Endothelial cell (in vitro differentiated cells): ENCODE data around the gene KRT10. TPM values are rescaled to one million over a fixed set of nuclear protein-coding genes. Genes with fewer than 3 reads are reported as not detected.
A peak's percentile ranks its signal among the peaks of the same experiment; 100 is the strongest.

ENCODE experiments used
- DNase-seq: peaks from one replicate; pipeline ENCODE4 v3.0.0; 2021; ENCODE audit warnings: low spot score
- H3K27ac Mint-ChIP-seq: one replicate; pipeline ENCODE4 v1.8.0; 2021; ENCODE audit warnings: mixed read lengths, inconsistent platforms; ENCODE audit not compliant: unreplicated experiment
- H3K27me3 Mint-ChIP-seq: one replicate; pipeline ENCODE4 v1.8.0; 2021; ENCODE audit warnings: mild to moderate bottlenecking, moderate library complexity, mixed read lengths, inconsistent platforms; ENCODE audit not compliant: unreplicated experiment
- H3K36me3 Mint-ChIP-seq: one replicate; pipeline ENCODE4 v1.8.0; 2021; ENCODE audit warnings: mild to moderate bottlenecking, low read depth, mixed read lengths, inconsistent platforms; ENCODE audit not compliant: unreplicated experiment
- H3K4me1 Mint-ChIP-seq: one replicate; pipeline ENCODE4 v1.8.0; 2021; ENCODE audit warnings: mild to moderate bottlenecking, mixed read lengths, inconsistent platforms; ENCODE audit not compliant: unreplicated experiment
- H3K4me3 Mint-ChIP-seq: one replicate; pipeline ENCODE4 v1.8.0; 2021; ENCODE audit warnings: mild to moderate bottlenecking, mixed read lengths, inconsistent platforms; ENCODE audit not compliant: unreplicated experiment
- H3K9me3 Mint-ChIP-seq: one replicate; pipeline ENCODE4 v1.8.0; 2021; ENCODE audit warnings: mixed read lengths, inconsistent platforms; ENCODE audit not compliant: unreplicated experiment
- long read RNA-seq: library from polyadenylated mRNA; unstranded; transcript quantifications from one replicate; pipeline ENCODE4 v2.0.0, GENCODE V29; 2020; ENCODE audit not compliant: unreplicated experiment
- total RNA-seq: library from RNA; stranded (reverse); fragmentation: NEBNext Ultra II Directional; extraction: Animal tissue kit (Norgen Biotek cat#: 25700); gene quantifications from one replicate; pipeline ENCODE4 v1.2.1, GENCODE V29; 2021; ENCODE audit not compliant: unreplicated experiment
- TF ChIP-seq, protein P1 (sequence below): fragments of 200-600 bp; sonication (generic); IDR thresholded peaks from one replicate; pipeline ENCODE4 v1.5.0; 2021; ENCODE audit warnings: antibody characterized with exemption; ENCODE audit not compliant: unreplicated experiment

The KRT10 gene
- total RNA-seq = 28.2 TPM
- long read RNA-seq, partial matches to known transcripts = 15 of 15 reads
- long read RNA-seq, other reads (novel, unspliced or antisense) = 0 of 15 reads

DNA sequence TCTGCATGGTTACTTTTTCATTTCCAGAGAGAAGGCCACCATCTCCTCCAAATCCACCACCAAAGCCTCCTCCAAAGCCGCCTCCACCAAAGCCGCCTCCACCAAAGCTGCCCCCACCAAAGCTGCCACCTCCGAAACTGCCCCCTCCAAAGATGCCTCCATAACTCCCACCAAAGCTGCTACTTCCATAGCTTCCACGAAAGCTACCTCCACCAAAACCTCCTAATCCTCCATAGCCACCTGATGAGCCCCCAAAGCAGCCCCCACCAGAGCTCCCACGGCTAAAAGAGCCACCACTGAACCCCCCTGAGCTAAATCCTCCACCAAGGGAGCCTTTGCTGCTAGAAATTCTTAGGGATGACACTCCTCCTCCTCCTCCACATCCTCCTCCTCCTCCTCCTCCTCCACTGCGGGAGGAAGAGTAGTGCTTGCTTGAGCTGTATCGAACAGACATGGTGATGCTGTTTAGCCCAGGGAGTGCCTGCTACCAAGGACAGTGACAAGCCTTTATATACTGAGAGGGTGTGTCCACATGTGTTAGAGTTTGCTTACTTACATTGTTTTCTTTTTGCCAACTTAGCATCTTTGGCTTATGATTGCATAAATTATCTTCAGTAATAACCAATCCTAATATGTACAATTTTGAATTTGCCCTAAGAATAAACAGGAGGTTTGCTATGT, at the start of gene KRT10:
TSS of gene KRT10 (minus strand) at position 483 of the 681 bp plus-strand sequence. CDS start at position 454, 29 bp downstream.
- TF ChIP-seq, protein P1, sequence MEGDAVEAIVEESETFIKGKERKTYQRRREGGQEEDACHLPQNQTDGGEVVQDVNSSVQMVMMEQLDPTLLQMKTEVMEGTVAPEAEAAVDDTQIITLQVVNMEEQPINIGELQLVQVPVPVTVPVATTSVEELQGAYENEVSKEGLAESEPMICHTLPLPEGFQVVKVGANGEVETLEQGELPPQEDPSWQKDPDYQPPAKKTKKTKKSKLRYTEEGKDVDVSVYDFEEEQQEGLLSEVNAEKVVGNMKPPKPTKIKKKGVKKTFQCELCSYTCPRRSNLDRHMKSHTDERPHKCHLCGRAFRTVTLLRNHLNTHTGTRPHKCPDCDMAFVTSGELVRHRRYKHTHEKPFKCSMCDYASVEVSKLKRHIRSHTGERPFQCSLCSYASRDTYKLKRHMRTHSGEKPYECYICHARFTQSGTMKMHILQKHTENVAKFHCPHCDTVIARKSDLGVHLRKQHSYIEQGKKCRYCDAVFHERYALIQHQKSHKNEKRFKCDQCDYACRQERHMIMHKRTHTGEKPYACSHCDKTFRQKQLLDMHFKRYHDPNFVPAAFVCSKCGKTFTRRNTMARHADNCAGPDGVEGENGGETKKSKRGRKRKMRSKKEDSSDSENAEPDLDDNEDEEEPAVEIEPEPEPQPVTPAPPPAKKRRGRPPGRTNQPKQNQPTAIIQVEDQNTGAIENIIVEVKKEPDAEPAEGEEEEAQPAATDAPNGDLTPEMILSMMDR = no peak
- peak within 1 kb of the TSS; percentile 38 for H3K4me3 Mint-ChIP-seq
- H3K27ac Mint-ChIP-seq = no peak within 1 kb of the TSS
- peaks cover 14% of the 10 kb centered on the region for H3K36me3 Mint-ChIP-seq
- no peak for DNase-seq
- H3K27me3 Mint-ChIP-seq = peaks cover 3% of the 10 kb centered on the region
- no peaks in the 10 kb centered on the region for H3K9me3 Mint-ChIP-seq
- peaks cover 25% of the 10 kb centered on the region for H3K4me1 Mint-ChIP-seq

DNA sequence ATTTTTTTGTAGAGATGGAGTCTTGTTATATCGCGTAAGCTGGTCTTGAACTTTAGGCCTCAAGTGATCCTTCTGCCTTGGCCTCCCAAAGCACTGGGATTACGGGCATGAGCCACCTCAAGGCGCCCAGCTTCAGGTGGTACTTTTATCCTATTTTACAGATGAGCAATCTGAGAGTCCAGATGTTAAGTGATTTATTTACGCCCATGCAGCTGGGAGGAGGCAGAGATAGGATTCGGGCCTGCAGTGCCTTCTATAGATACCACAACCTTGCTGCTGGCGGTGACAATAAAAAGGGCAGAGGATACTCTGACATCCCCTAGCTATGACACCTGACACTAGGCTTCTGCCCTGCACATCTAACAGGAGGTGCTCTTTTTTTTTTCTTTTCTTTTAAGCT, 48.9 kb upstream of the KRT10 start:
- H3K9me3 Mint-ChIP-seq = no peaks in the 10 kb centered on the region
- H3K27me3 Mint-ChIP-seq = no peaks in the 10 kb centered on the region
- no peak overlapping the region for H3K4me3 Mint-ChIP-seq
- TF ChIP-seq, protein P1 = no peak
- no peak overlapping the region for H3K27ac Mint-ChIP-seq
- H3K4me1 Mint-ChIP-seq = no peaks in the 10 kb centered on the region
- no peaks in the 10 kb centered on the region for H3K36me3 Mint-ChIP-seq
- no peak for DNase-seq

DNA sequence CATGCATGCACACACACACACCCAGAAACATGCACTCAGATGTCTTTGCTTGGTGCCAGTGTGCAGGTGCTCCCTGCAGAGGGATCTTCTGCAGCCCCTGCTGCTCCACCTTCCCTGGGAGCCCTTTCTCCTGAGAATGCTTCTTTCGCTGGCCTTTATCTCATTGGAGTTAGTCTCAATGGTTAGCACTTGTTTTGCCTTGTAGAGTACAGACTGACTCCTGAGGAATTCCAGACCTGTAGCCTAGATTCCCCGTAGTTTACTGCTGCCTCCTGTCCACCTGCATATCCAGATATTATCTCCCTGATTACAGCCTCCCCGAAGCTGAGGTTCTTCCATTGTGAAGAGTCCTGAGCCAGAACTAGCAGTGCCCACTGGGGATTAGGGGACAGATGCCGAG, 47.7 kb upstream of the KRT10 start:
- Mint-ChIP-seq H3K27ac (no peak overlapping the region), H3K4me1 (no peaks in the 10 kb centered on the region), H3K9me3 (no peaks in the 10 kb centered on the region), H3K4me3 (no peak overlapping the region), H3K27me3 (no peaks in the 10 kb centered on the region), H3K36me3 (no peaks in the 10 kb centered on the region)
- no peak for DNase-seq
- TF ChIP-seq, protein P1 = no peak

DNA sequence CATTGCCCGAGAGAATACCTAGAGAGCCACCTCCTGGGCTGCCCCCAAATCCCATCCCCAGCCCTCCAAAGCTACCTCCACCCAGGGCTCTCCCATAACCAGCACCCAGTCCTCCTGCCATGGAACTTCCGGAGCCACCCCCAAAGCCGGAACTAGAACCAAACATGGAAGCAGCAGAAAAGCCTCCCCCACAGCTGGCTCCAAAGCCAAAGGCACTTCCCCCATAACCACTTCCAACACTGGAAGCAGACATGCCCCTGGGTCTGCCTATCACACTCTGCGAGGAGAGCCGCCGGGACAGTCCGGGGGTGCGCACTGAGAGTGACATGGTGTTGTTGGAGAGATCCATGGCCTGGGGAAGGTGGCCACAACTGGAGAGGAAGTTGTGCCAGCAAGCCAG, 44.4 kb upstream of the KRT10 start, which contains the start of gene KRT12:
TSS of gene KRT12 (minus strand) at position 386 of the 400 bp plus-strand sequence. CDS start at position 349, 37 bp downstream.
- no peaks in the 10 kb centered on the region for H3K27me3 Mint-ChIP-seq
- no peaks in the 10 kb centered on the region for H3K4me1 Mint-ChIP-seq
- H3K36me3 Mint-ChIP-seq = no peaks in the 10 kb centered on the region
- no peak for DNase-seq
- H3K27ac Mint-ChIP-seq = no peak within 1 kb of the TSS
- TF ChIP-seq, protein P1 = no peak
- H3K9me3 Mint-ChIP-seq = no peaks in the 10 kb centered on the region
- H3K4me3 Mint-ChIP-seq = no peak within 1 kb of the TSS

DNA sequence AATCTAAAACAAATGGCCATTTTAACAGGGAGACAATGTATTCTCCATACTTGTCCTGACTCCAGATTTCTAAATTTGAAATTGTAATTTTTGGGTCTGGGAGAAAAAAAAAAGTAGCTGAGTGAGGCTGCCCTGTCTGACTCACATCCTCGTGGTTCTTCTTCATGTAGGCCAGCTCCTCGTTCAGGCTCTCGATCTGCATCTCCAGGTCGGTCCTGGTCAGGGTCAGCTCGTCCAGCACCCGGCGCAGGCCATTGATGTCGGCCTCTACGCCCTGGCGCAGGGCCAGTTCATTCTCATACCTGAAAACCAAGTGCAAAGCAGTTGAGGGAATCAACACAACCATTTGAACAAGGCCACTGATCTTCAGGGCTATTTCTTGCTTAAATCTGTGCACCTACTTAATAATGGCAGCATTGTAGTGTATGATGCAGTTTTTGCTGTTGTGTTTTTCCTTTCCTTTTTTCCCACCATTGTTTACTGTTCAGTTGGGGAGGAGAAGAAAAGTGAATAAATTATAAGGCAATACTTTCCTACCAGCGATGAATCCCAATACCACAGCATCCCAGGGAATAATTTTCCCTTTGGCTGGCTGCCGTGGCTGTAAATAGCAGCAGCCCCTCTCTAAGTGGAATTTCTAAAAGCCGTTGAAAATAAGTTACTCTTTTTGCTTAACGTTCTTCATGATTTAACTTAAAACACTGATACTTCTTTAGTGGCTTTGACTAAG, 42.4 kb upstream of the KRT10 start:
- H3K4me3 Mint-ChIP-seq = no peak overlapping the region
- no peaks in the 10 kb centered on the region for H3K4me1 Mint-ChIP-seq
- H3K36me3 Mint-ChIP-seq = no peaks in the 10 kb centered on the region
- TF ChIP-seq, protein P1 = no peak
- H3K27me3 Mint-ChIP-seq = no peaks in the 10 kb centered on the region
- no peaks in the 10 kb centered on the region for H3K9me3 Mint-ChIP-seq
- no peak for DNase-seq
- no peak overlapping the region for H3K27ac Mint-ChIP-seq
